Measurements from ENCODE around the gene SPATA19.
"Not testable (repeated sequence)": the region's sequence is repeated elsewhere in the genome, so short reads cannot be mapped to it uniquely, and the experiment has no call there.

Gene SPATA19

DNA sequence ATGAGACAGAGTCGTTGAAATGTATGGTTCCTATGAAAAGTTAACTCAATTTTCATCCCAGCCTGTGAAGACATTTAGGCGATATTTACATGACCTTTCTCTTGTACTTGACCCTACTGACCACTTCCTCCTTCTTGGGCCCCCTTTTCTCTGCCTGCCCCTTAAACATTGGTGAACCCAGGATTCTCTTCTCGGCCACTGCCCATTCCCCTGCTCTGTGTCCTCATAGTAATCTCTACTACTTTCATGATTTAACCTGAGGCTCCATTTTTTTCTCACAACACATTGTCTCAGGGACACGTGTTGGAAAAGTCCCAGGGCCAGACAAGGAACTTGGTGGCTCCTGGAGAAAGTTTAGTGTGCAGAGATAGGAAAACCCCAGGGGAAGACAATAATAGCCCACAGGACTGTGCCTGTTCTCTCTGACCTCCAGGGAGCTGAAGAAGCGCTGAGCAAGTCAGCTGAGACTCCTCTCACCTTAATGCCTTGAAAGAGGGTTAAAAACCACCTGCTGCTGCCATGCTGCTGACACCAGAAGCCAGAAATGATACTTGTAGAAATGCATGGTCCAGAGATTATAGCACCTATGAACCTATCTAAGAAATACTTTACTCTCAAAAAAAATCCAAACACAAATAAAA is 42.5 kb upstream of the SPATA19 start:
- no peak for DNase-seq (ENCODE audit: extremely low spot score)
- ChIA-PET POLR2A (no interaction called here), CTCF (no interaction called here)
- no peak for TF ChIP-seq FOXM1 (IDR thresholded peaks at IDR 0.05; ENCODE audit: borderline replicate concordance)
- TF ChIP-seq FOXA1 (IDR thresholded peaks at IDR 0.05), result no peak
- no peak for TF ChIP-seq SUZ12 (IDR thresholded peaks at IDR 0.05)
- no peak for TF ChIP-seq FOXK2 (IDR thresholded peaks at IDR 0.05)
- TF ChIP-seq ZNF384 (IDR thresholded peaks at IDR 0.05), result no peak
- TF ChIP-seq CTBP1 (IDR thresholded peaks at IDR 0.05; ENCODE audit: borderline replicate concordance), result no peak
- TF ChIP-seq L3MBTL2 (conservative IDR thresholded peaks at IDR 0.05), result no peak
- TF ChIP-seq, protein P1, sequence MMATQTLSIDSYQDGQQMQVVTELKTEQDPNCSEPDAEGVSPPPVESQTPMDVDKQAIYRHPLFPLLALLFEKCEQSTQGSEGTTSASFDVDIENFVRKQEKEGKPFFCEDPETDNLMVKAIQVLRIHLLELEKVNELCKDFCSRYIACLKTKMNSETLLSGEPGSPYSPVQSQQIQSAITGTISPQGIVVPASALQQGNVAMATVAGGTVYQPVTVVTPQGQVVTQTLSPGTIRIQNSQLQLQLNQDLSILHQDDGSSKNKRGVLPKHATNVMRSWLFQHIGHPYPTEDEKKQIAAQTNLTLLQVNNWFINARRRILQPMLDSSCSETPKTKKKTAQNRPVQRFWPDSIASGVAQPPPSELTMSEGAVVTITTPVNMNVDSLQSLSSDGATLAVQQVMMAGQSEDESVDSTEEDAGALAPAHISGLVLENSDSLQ (IDR thresholded peaks at IDR 0.05), result no peak

DNA sequence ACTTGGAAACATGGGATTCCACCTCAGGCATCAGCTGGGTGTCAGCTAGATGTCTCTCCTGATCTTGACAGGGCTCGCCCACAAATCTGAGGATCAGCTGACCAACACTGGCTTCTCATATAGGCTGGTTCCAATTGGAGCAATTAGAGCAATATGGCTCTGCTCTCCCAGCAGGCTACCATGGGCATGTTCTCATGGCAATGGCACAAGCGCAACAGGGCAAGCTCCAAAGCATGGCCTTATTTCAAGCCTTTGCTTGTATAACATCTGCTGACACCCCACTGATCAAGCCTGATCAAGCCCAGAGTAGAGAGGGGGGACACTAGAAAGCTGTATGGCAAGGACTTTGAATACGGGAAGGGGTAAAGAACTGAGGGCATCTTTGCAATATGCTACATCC is 40.7 kb upstream of the SPATA19 start:
- DNase-seq (ENCODE audit: extremely low spot score), result no peak
- CTCF ChIA-PET, result no interaction called here
- TF ChIP-seq FOXK2 (IDR thresholded peaks at IDR 0.05), result no peak
- no peak for TF ChIP-seq HDGF (IDR thresholded peaks at IDR 0.05; ENCODE audit: borderline replicate concordance)
- POLR2A ChIA-PET, result no interaction called here

DNA sequence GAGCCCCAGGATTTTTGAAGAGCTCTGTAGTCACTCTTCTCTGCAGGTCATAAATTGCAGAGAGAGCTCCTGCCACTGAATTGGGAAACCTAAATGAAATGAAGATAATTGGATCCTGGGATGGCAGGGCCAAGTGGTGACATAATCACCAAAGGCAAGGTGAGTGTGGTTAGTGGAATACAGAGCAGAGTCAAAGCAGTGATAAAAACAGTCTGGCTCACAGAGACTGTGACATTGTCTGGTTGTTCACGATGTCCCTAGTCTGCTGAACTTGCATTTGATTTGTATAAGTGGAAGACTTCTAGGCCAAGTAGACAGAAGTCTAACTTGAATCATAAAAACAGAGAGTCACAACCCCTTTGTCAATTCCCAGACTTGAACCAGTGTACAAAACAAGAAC is 26.8 kb upstream of the SPATA19 start:
- CTCF ChIA-PET, result no interaction called here
- POLR2A ChIA-PET, result no interaction called here
- TF ChIP-seq FOXK2 (IDR thresholded peaks at IDR 0.05) (no peak), NFRKB (IDR thresholded peaks at IDR 0.05) (no peak), SUZ12 (IDR thresholded peaks at IDR 0.05) (no peak), FOXA1 (IDR thresholded peaks at IDR 0.05) (no peak), L3MBTL2 (conservative IDR thresholded peaks at IDR 0.05) (no peak), HDGF (IDR thresholded peaks at IDR 0.05; ENCODE audit: borderline replicate concordance) (no peak), ARNT (IDR thresholded peaks at IDR 0.05) (no peak), ELF4 (IDR thresholded peaks at IDR 0.05) (no peak), CTBP1 (IDR thresholded peaks at IDR 0.05; ENCODE audit: borderline replicate concordance) (no peak), ZNF384 (IDR thresholded peaks at IDR 0.05) (no peak), TARDBP (IDR thresholded peaks at IDR 0.05) (no peak), SP1 (IDR thresholded peaks at IDR 0.05) (no peak), FOXM1 (IDR thresholded peaks at IDR 0.05; ENCODE audit: borderline replicate concordance) (no peak), BHLHE40 (IDR thresholded peaks at IDR 0.05; ENCODE audit: borderline replicate concordance) (no peak), LEF1 (IDR thresholded peaks at IDR 0.05; ENCODE audit: borderline replicate concordance) (no peak)
- TF ChIP-seq, protein P1 (IDR thresholded peaks at IDR 0.05), result no peak
- DNase-seq (ENCODE audit: extremely low spot score), result no peak

DNA sequence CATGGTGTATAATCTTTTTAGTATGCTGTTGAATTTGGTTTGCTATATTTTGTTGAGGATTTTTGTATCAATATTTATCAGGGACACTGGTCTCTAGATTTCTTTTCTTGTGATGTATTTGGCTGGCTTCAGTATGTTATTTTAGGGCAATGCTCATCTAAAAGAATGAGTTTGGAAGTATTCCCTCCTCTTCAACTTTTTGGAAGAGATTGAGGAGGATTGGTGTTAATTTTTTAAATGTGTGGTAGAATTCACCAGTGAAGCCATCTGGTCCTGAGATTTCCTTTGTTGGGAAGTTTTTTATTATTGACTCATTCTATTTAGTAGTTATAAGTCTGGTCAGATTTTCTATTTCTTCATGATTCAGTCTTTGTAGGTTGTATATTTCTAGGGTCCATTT is 22.1 kb upstream of the SPATA19 start:
- TF ChIP-seq BHLHE40 (IDR thresholded peaks at IDR 0.05; ENCODE audit: borderline replicate concordance), result no peak
- no peak for TF ChIP-seq ZNF384 (IDR thresholded peaks at IDR 0.05)
- TF ChIP-seq SUZ12 (IDR thresholded peaks at IDR 0.05), result no peak
- CTCF ChIA-PET, result no interaction called here
- POLR2A ChIA-PET, result no interaction called here
- no peak for DNase-seq (ENCODE audit: extremely low spot score)

DNA sequence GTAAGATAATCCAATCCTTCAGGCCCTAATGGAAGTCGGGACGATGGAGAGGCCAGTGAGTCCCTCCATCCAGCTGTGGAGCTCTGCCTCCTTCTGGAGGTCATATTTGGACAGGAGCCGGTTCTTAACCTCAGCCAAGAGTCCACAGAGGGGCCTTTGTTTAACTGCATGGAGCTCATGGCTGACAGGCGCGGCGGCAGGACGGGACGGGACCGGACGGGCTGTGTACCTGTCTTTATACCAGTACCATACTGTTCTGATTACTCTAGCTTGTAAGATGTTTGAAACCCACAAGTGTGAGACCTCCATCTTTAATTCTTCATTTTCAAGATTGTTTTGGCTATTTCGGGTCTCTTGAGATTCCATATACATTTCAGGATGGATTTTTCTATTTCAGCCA is 20.2 kb upstream of the SPATA19 start:
- DNase-seq (ENCODE audit: extremely low spot score), result no peak
- ChIA-PET CTCF (no interaction called here), POLR2A (no interaction called here)
- no peak for TF ChIP-seq NFRKB (IDR thresholded peaks at IDR 0.05)
- no peak for TF ChIP-seq SUZ12 (IDR thresholded peaks at IDR 0.05)
- no peak for TF ChIP-seq HDGF (IDR thresholded peaks at IDR 0.05; ENCODE audit: borderline replicate concordance)

DNA sequence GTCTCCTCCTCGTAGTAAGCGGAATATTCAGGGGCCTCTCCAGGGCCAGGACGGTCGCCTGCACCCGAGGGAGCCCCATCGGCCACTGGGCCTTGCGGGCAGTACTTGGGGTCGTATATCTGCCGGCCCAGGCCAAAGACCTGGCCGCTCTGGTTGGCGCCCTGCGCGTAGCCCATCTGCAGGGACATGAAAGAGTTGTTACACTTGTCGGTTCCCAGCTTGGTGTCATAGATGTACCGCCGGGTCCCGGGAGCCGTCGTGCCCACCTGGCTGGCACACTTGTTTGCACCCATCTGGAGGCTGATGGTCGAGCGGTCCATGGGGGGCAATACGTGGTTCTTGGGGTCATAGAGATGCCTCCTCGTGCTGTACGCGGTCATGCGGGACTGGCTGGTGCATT is 19.4 kb upstream of the SPATA19 start:
- no peak for DNase-seq (ENCODE audit: extremely low spot score)
- ChIA-PET POLR2A (no interaction called here), CTCF (no interaction called here)
- TF ChIP-seq NFRKB (IDR thresholded peaks at IDR 0.05) (no peak), TARDBP (IDR thresholded peaks at IDR 0.05) (no peak), ZNF384 (IDR thresholded peaks at IDR 0.05) (no peak), FOXK2 (IDR thresholded peaks at IDR 0.05) (no peak)

DNA sequence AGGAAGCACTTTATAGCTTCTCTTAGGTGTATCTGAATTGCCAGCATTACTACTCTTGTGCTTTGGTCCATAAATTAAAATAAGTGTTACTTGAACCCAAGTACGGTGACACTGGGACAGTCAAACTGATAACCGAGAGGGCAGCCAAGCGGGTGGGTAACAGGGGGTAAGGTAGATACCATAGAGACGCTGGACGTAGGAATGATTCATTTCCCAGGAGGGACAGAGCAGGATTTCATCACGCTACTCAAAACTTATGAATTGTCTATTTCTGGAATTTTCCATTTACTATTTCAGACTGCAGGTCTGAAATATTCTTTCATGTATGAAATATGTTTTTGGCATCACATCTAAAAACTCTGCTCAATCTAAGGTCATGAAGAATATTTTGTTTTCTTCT is 14.8 kb upstream of the SPATA19 start:
- ChIA-PET POLR2A (no interaction called here), CTCF (no interaction called here)
- no peak for DNase-seq (ENCODE audit: extremely low spot score)
- TF ChIP-seq BHLHE40 (IDR thresholded peaks at IDR 0.05; ENCODE audit: borderline replicate concordance) (no peak), FOXK2 (IDR thresholded peaks at IDR 0.05) (no peak), SUZ12 (IDR thresholded peaks at IDR 0.05) (no peak), FOXA1 (IDR thresholded peaks at IDR 0.05) (no peak), ARNT (IDR thresholded peaks at IDR 0.05) (no peak)
- TF ChIP-seq, protein P1 (IDR thresholded peaks at IDR 0.05), result no peak

DNA sequence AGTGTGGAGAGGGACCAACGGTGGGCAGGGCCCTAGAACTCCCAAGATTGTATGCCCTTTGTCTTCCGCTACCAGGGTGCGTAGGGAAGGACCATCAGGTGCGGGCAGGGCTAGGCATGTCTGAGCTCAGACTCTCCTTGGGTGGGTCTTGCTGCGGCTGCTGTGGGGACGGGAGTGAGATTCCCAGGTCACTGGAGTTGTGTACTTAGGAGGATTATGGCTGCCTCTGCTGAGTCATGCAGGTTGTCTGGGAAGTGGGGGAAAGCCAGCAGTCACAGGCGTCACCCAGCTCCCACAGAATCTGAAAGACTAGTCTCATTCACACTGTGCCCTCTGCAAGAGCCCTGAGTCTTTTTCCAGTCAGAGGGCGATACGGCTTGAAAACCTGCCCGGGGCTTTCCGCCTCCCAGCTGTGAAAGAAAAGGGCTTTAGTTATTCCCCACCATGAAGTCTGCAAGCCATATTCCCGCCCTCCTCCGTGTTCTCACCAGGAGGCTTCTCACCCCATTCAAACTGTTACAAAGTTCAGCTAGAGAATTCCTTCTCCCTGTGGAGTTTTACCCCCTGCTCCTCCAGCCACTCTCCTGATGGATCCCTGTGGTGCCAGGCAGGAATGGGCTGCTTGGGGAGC is 9.1 kb upstream of the SPATA19 start:
- CTCF ChIA-PET; DNase-seq (ENCODE audit: extremely low spot score); POLR2A ChIA-PET: not testable (repeated sequence)
